GM23248 (cell line): ENCODE results near the gene TECPR2.

Experiments used
- EZH2 ChIP-seq: fragments of 200-600 bp; sonication (generic); IDR thresholded peaks from 2 replicates; pipeline ENCODE4 v1.6.1; 2018; ENCODE audit warnings: antibody characterized with exemption, mild to moderate bottlenecking; ENCODE audit not compliant: insufficient read depth, poor library complexity, severe bottlenecking
- EZH2phosphoT487 ChIP-seq: fragments of 200-600 bp; sonication (generic); IDR thresholded peaks from 2 replicates; pipeline ENCODE4 v1.6.1; 2018; ENCODE audit warnings: antibody characterized with exemption, moderate library complexity, mild to moderate bottlenecking, low read depth; ENCODE audit not compliant: insufficient read depth

DNA sequence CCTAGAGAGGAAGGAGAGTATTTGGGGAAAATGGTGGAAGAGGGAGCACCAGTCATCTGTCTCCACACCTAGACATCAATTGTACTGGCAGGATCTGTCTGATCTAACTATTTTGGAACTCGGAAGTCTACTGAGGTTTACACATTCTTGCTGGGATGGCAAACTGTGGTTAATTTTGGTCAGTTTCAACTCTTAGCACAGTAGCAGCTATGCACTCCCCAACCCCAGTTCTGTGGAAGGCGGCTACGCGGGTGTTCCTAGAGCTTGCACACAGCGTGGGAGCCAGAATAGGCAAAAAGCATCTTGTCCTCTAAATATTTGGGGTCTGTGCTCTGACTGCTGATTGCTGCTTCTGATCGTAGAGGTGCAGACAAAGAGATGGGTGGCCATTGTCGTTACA, 33.8 kb downstream of the TECPR2 start:
- TF ChIP-seq EZH2 (no peak), EZH2phosphoT487 (no peak)
